GM19099 (cell line): Measurements from ENCODE around the gene GFM1.

Experiments used
- POLR2A ChIP-seq: IDR thresholded peaks from 3 replicates; pipeline ENCODE4 v1.6.1; 2011; ENCODE audit warnings: low read depth; ENCODE audit not compliant: insufficient read length; ENCODE audit errors: extremely low read depth

GFM1 gene

GRCh38 chr3:158710601-158711000 lies 66.3 kb downstream of the GFM1 start:
- no peak for TF ChIP-seq POLR2A

GRCh38 chr3:158711886-158712285 lies 67.6 kb downstream of the GFM1 start:
- TF ChIP-seq POLR2A: no peak

- TF ChIP-seq POLR2A: no peak
These were observed 68.1 kb downstream of the GFM1 start for GRCh38 chr3:158712443-158712842.

- no peak for TF ChIP-seq POLR2A
These were observed 68.8 kb downstream of the GFM1 start for GRCh38 chr3:158713094-158713499.

GRCh38 chr3:158717576-158717975 lies 73.2 kb downstream of the GFM1 start:
- no peak for TF ChIP-seq POLR2A

GRCh38 chr3:158718490-158719170 lies 74.3 kb downstream of the GFM1 start:
- no peak for TF ChIP-seq POLR2A

GRCh38 chr3:158722108-158722507 lies 77.8 kb downstream of the GFM1 start:
- no peak for TF ChIP-seq POLR2A

GRCh38 chr3:158723991-158724390 lies 79.7 kb downstream of the GFM1 start:
- TF ChIP-seq POLR2A: no peak

- TF ChIP-seq POLR2A: no peak
These were observed 81.2 kb downstream of the GFM1 start for GRCh38 chr3:158725348-158726011.

- TF ChIP-seq POLR2A: no peak
These were observed 83.1 kb downstream of the GFM1 start for GRCh38 chr3:158727206-158728060.

- no peak for TF ChIP-seq POLR2A
These were observed 83.7 kb downstream of the GFM1 start for GRCh38 chr3:158728061-158728377.

GRCh38 chr3:158728851-158729250 lies 84.5 kb downstream of the GFM1 start:
- no peak for TF ChIP-seq POLR2A

GRCh38 chr3:158731486-158731885 lies 87.2 kb downstream of the GFM1 start:
- TF ChIP-seq POLR2A: no peak

GRCh38 chr3:158731938-158732855 lies 87.9 kb downstream of the GFM1 start, which contains the start of gene RARRES1:
TSS of gene RARRES1 (minus strand) at chr3:158732457. CDS start at chr3:158732415, 42 bp downstream.
- TF ChIP-seq POLR2A: no peak

GRCh38 chr3:158732856-158733200 lies 88.5 kb downstream of the GFM1 start:
- TF ChIP-seq POLR2A: no peak
